CD14-positive monocyte (primary cell): ENCODE data around the gene PPP1R2C. TPM values are rescaled to one million over a fixed set of nuclear protein-coding genes. Genes with fewer than 3 reads are reported as not detected.

Source experiments
- DNase-seq, 3 donors: peaks; one replicate each; pipeline ENCODE4 v3.0.0-alpha.2; 2011 to 2022
- H2AFZ ChIP-seq: 2 replicates; pipeline ENCODE4 v1.6.0; 2012; ENCODE audit warnings: mild to moderate bottlenecking, low read depth, low read length, inconsistent platforms; ENCODE audit not compliant: insufficient read depth, poor library complexity, severe bottlenecking
- H3K27ac ChIP-seq, 2 donors: 1 replicate in 1 of 2; 2 replicates in 1 of 2; pipeline ENCODE4 v1.5.1; 2012 to 2013; ENCODE audit warnings: low read length in 2 of 2, control low read depth in 1 of 2, inconsistent platforms in 1 of 2, low read depth in 1 of 2, mild to moderate bottlenecking in 1 of 2
- H3K27me3 ChIP-seq, 2 donors: one replicate each; pipeline versions ENCODE4 v1.6.0 to v1.6.1; 2011 to 2013; ENCODE audit warnings: low read length in 2 of 2; ENCODE audit not compliant: control insufficient read depth in 2 of 2, insufficient read depth in 2 of 2
- H3K36me3 ChIP-seq, 2 donors: replicated peaks in 1 of 2; 1 replicate in 1 of 2; 2 replicates in 1 of 2; pipeline versions ENCODE4 v1.5.1 to v1.6.1; 2012 to 2013; ENCODE audit warnings: low read length in 2 of 2, control low read depth in 1 of 2, inconsistent platforms in 1 of 2, mild to moderate bottlenecking in 1 of 2; ENCODE audit not compliant: insufficient read depth in 2 of 2, control insufficient read depth in 1 of 2
- H3K4me1 ChIP-seq, 2 donors: 1 replicate in 1 of 2; 2 replicates in 1 of 2; pipeline versions ENCODE4 v1.5.1 to v1.6.1; 2012 to 2013; ENCODE audit warnings: low read length in 2 of 2, control low read depth in 1 of 2, inconsistent platforms in 1 of 2, mild to moderate bottlenecking in 1 of 2, moderate library complexity in 1 of 2; ENCODE audit not compliant: insufficient read depth in 2 of 2, control insufficient read depth in 1 of 2
- H3K4me2 ChIP-seq: replicated peaks from 2 replicates; pipeline ENCODE3; 2012; ENCODE audit warnings: low read length, moderate library complexity, mild to moderate bottlenecking; ENCODE audit not compliant: poor library complexity, severe bottlenecking; ENCODE audit errors: extremely low read depth
- H3K4me3 ChIP-seq, 3 experiments: fragments of 200-600 bp in 1 of 3; sonication (generic) in 1 of 3; replicated peaks in 1 of 3; 1 replicate in 2 of 3; 2 replicates in 1 of 3; pipeline ENCODE4 v1.5.1; 2011 to 2013; ENCODE audit warnings: low read length in 3 of 3, mild to moderate bottlenecking in 3 of 3, control low read depth in 2 of 3, low read depth in 2 of 3, inconsistent platforms in 1 of 3, moderate library complexity in 1 of 3
- H3K79me2 ChIP-seq: 2 replicates; pipeline ENCODE4 v1.6.0; 2012; ENCODE audit warnings: mild to moderate bottlenecking, control low read depth, inconsistent platforms, low read length, moderate library complexity; ENCODE audit not compliant: insufficient read depth
- H3K9ac ChIP-seq: 2 replicates; pipeline ENCODE4 v1.6.0; 2017; ENCODE audit warnings: low read length, mild to moderate bottlenecking; ENCODE audit not compliant: insufficient read depth, poor library complexity, severe bottlenecking
- H3K9me3 ChIP-seq, 2 donors: replicated peaks in 1 of 2; 1 replicate in 1 of 2; 2 replicates in 1 of 2; pipeline versions ENCODE4 v1.5.1 to v1.6.1; 2012 to 2013; ENCODE audit warnings: low read length in 2 of 2, control low read depth in 1 of 2; ENCODE audit not compliant: control insufficient read depth in 1 of 2, insufficient read depth in 1 of 2
- H4K20me1 ChIP-seq: 2 replicates; pipeline ENCODE4 v1.6.0; 2012; ENCODE audit warnings: mild to moderate bottlenecking, low read length, control low read depth, moderate library complexity; ENCODE audit not compliant: insufficient read depth
- H3K27ac Mint-ChIP-seq, 7 donors: one replicate each; pipeline ENCODE4 v1.8.0; 2020; ENCODE audit warnings: mild to moderate bottlenecking in 7 of 7, mixed read lengths in 7 of 7, moderate library complexity in 6 of 7, inconsistent platforms in 2 of 7
- H3K27me3 Mint-ChIP-seq, 3 donors: one replicate each; pipeline ENCODE4 v1.8.0; 2021 to 2022; ENCODE audit warnings: low read depth in 3 of 3, mild to moderate bottlenecking in 3 of 3, mixed read lengths in 3 of 3, moderate library complexity in 3 of 3, inconsistent platforms in 1 of 3
- H3K36me3 Mint-ChIP-seq, 2 donors: one replicate each; pipeline ENCODE4 v1.8.0; 2020; ENCODE audit warnings: mixed read lengths in 2 of 2, inconsistent platforms in 1 of 2, mild to moderate bottlenecking in 1 of 2
- H3K4me1 Mint-ChIP-seq: one replicate; pipeline ENCODE4 v1.8.0; 2020; ENCODE audit warnings: mild to moderate bottlenecking, mixed read lengths
- H3K4me3 Mint-ChIP-seq, 2 donors: one replicate each; pipeline ENCODE4 v1.8.0; 2020; ENCODE audit warnings: mild to moderate bottlenecking in 2 of 2, mixed read lengths in 2 of 2, moderate library complexity in 1 of 2
- H3K9me3 Mint-ChIP-seq, 7 donors: one replicate each; pipeline ENCODE4 v1.8.0; 2020 to 2022; ENCODE audit warnings: mixed read lengths in 7 of 7, mild to moderate bottlenecking in 6 of 7, moderate library complexity in 6 of 7, inconsistent platforms in 2 of 7
- WGBS: methylation state at CpG from one replicate; pipeline ENCODE4 v1.1.5; 2013; ENCODE audit warnings: missing lambda C conversion rate; ENCODE audit not compliant: insufficient coverage; 5-methylcytosine and 5-hydroxymethylcytosine counted together
- intact Hi-C, 2 donors: fragments of 100-400 bp; cut with micrococcal nuclease; formaldehyde crosslinking; loops; one replicate each; pipeline versions ENCODE4 v1.15.0 to v1.15.1; 2023
- polyA plus RNA-seq, 3 donors: library from polyadenylated mRNA; depleted of rRNA in 1 of 3; unstranded in 2 of 3; stranded (reverse) in 1 of 3; fragments of 300-500 nt in 2 of 3; fragments of >200 nt in 1 of 3; fragmentation: Illumina TruSeq in 2 of 3; gene quantifications; 1 replicate in 2 of 3; 2 replicates in 1 of 3; pipeline ENCODE4 v1.2.3, GENCODE V29; 2012 to 2021
- TF ChIP-seq, protein P1 (sequence below): fragments of 200-600 bp; IDR thresholded peaks from one replicate; pipeline ENCODE4 v1.8.0; 2022; ENCODE audit warnings: antibody characterized with exemption, mild to moderate bottlenecking

PPP1R2C gene
- polyA plus RNA-seq, 3 donors, result not detected

DNA sequence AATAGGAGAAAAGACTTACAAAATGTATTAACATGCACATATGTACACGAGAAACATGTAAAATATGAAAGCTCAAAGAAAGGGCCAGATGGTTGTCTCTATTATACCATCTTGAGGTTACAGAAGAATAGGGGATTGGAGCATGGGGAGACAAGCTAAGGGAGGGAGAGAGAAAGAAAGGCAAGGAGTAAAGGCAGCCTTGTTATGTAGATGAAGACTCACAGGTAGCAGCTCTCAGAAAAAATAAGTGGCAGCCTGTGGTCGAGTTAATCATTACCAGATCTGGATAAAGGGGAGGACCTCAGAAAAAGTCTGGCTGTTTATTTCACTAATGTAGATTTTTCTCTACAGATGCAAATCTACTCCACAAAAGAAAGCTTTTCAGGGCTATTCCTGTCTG, 26.6 kb upstream of the PPP1R2C start:
- no CpG with 5 or more reads among the region's 2 CpGs for WGBS
- H3K27ac Mint-ChIP-seq, result no peak overlapping the region

DNA sequence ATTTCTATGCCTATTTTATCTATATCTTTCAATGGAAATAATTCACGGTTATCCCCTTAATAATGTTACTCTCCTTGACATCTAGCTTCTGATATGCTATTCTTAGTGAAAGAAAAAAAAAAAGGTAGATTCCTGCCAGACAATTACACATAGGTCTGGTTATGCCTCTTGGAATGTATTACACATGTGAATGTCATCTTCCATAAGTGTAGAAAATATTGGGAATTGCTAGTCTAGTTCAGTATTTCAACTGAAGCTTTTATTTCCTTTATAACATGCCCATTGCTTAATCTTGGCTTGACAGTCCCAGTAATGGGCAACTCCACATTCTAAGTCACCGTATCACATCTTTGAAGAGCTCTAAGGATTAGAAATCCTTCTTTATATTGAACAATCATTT, 25.4 kb upstream of the PPP1R2C start:
- WGBS, result no CpG with 5 or more reads among the region's 2 CpGs
- no peaks in the 10 kb centered on the region for H4K20me1 ChIP-seq
- H3K4me3 Mint-ChIP-seq, result no peak overlapping the region
- no peak overlapping the region for H2AFZ ChIP-seq
- no peaks in the 10 kb centered on the region for H3K4me1 Mint-ChIP-seq
- no peak overlapping the region for H3K4me2 ChIP-seq
- H3K27ac ChIP-seq, result no peak overlapping the region
- H3K9me3 Mint-ChIP-seq, result peaks cover 0 to 13% (median 4%) of the 10 kb centered on the region in 7 donors
- H3K36me3 Mint-ChIP-seq, result no peaks in the 10 kb centered on the region
- peaks cover 0 to 1% (median 0%) of the 10 kb centered on the region in 3 donors for H3K27me3 Mint-ChIP-seq
- no peaks in the 10 kb centered on the region for H3K36me3 ChIP-seq
- H3K27ac Mint-ChIP-seq, result no peak overlapping the region
- H3K4me3 ChIP-seq, result no peak overlapping the region
- intact Hi-C loops, result no loop called here
- TF ChIP-seq, protein P1, sequence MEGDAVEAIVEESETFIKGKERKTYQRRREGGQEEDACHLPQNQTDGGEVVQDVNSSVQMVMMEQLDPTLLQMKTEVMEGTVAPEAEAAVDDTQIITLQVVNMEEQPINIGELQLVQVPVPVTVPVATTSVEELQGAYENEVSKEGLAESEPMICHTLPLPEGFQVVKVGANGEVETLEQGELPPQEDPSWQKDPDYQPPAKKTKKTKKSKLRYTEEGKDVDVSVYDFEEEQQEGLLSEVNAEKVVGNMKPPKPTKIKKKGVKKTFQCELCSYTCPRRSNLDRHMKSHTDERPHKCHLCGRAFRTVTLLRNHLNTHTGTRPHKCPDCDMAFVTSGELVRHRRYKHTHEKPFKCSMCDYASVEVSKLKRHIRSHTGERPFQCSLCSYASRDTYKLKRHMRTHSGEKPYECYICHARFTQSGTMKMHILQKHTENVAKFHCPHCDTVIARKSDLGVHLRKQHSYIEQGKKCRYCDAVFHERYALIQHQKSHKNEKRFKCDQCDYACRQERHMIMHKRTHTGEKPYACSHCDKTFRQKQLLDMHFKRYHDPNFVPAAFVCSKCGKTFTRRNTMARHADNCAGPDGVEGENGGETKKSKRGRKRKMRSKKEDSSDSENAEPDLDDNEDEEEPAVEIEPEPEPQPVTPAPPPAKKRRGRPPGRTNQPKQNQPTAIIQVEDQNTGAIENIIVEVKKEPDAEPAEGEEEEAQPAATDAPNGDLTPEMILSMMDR, result no peak
- H3K4me1 ChIP-seq, result no peaks in the 10 kb centered on the region
- H3K79me2 ChIP-seq, result no peaks in the 10 kb centered on the region
- H3K9me3 ChIP-seq, result no peaks in the 10 kb centered on the region
- H3K9ac ChIP-seq, result no peak overlapping the region
- no peaks in the 10 kb centered on the region for H3K27me3 ChIP-seq
- no peak for DNase-seq

More for the DNA sequence above, 26.6 kb upstream of the PPP1R2C start:
- H3K9ac ChIP-seq, result no peak overlapping the region
- no peak overlapping the region for H3K27ac ChIP-seq
- no peak overlapping the region for H2AFZ ChIP-seq
- H3K27me3 Mint-ChIP-seq, result peaks cover 0 to 1% (median 0%) of the 10 kb centered on the region in 3 donors
- H3K9me3 Mint-ChIP-seq, result peaks cover 0 to 9% (median 3%) of the 10 kb centered on the region in 7 donors
- H3K4me1 ChIP-seq, result no peaks in the 10 kb centered on the region
- no peaks in the 10 kb centered on the region for H3K79me2 ChIP-seq
- no peaks in the 10 kb centered on the region for H3K36me3 Mint-ChIP-seq
- intact Hi-C loops, result no loop called here
- H3K4me3 ChIP-seq, result no peak overlapping the region
- H3K27me3 ChIP-seq, result no peaks in the 10 kb centered on the region
- no peaks in the 10 kb centered on the region for H4K20me1 ChIP-seq
- no peak for DNase-seq
- H3K4me3 Mint-ChIP-seq, result no peak overlapping the region
- no peak overlapping the region for H3K4me2 ChIP-seq
- TF ChIP-seq, protein P1, result no peak
- H3K4me1 Mint-ChIP-seq, result no peaks in the 10 kb centered on the region
- H3K36me3 ChIP-seq, result no peaks in the 10 kb centered on the region
- H3K9me3 ChIP-seq, result no peaks in the 10 kb centered on the region
